GM19372 (cell line): ENCODE data around the gene VPS8.

Experiments used
- ATAC-seq: cut with Tn5 transposase; IDR thresholded peaks from one replicate; pipeline ENCODE4 v1.9.1; 2021; ENCODE audit warnings: mild to moderate bottlenecking, low read depth, moderate library complexity; ENCODE audit not compliant: unreplicated experiment

Gene VPS8

GRCh38 chr3:184780981-184781515 is 30.9 kb upstream of the VPS8 start:
- no peak for ATAC-seq

- no peak for ATAC-seq
Measured at GRCh38 chr3:184781801-184782200, 30.2 kb upstream of the VPS8 start.

- ATAC-seq = no peak
Measured at GRCh38 chr3:184783319-184783718, 28.6 kb upstream of the VPS8 start.

GRCh38 chr3:184784731-184785500 is 27.1 kb upstream of the VPS8 start:
- no peak for ATAC-seq

- ATAC-seq = no peak
Measured at GRCh38 chr3:184785890-184786279, 26.1 kb upstream of the VPS8 start.

GRCh38 chr3:184786280-184786941 is 25.6 kb upstream of the VPS8 start:
- no peak for ATAC-seq

- no peak for ATAC-seq
Measured at GRCh38 chr3:184788751-184789150, 23.2 kb upstream of the VPS8 start.

- ATAC-seq = no peak
Measured at GRCh38 chr3:184789314-184789998, 22.5 kb upstream of the VPS8 start.

- no peak for ATAC-seq
Measured at GRCh38 chr3:184791171-184791570, 20.8 kb upstream of the VPS8 start.

- no peak for ATAC-seq
Measured at GRCh38 chr3:184795522-184796190, 16.3 kb upstream of the VPS8 start.

GRCh38 chr3:184796551-184796950 is 15.4 kb upstream of the VPS8 start:
- ATAC-seq = no peak

- ATAC-seq = no peak
Measured at GRCh38 chr3:184796954-184797353, 15.0 kb upstream of the VPS8 start.

- ATAC-seq = no peak
Measured at GRCh38 chr3:184798120-184798519, 13.8 kb upstream of the VPS8 start.

- ATAC-seq = no peak
Measured at GRCh38 chr3:184800349-184800930, 11.5 kb upstream of the VPS8 start.

GRCh38 chr3:184801241-184801785 is 10.7 kb upstream of the VPS8 start:
- ATAC-seq = no peak

- no peak for ATAC-seq
Measured at GRCh38 chr3:184802150-184802549, 9.8 kb upstream of the VPS8 start.

- ATAC-seq = no peak
Measured at GRCh38 chr3:184804801-184805200, 7.2 kb upstream of the VPS8 start.

- no peak for ATAC-seq
Measured at GRCh38 chr3:184805351-184806038, 6.5 kb upstream of the VPS8 start.

GRCh38 chr3:184806567-184807271 is 5.2 kb upstream of the VPS8 start:
- no peak for ATAC-seq
